ENCODE measurements around the gene TMEM161A.
"Not testable (repeated sequence)": the region's sequence is repeated elsewhere in the genome, so short reads cannot be mapped to it uniquely, and the experiment has no call there.

Gene TMEM161A

GRCh38 chr19:19122902-19123301 is 15.4 kb downstream of the TMEM161A start:
- in situ Hi-C loops (cut with HindIII; ENCODE audit: low sequenced_read_pairs): no loop called here

GRCh38 chr19:19121371-19121770 is 16.9 kb downstream of the TMEM161A start:
- in situ Hi-C loops (cut with HindIII; ENCODE audit: low sequenced_read_pairs): no loop called here

- in situ Hi-C loops (cut with HindIII; ENCODE audit: low sequenced_read_pairs): no loop called here
These were observed 17.7 kb downstream of the TMEM161A start for GRCh38 chr19:19120308-19121231.

- in situ Hi-C loops (cut with HindIII; ENCODE audit: low sequenced_read_pairs): no loop called here
These were observed 18.7 kb downstream of the TMEM161A start for GRCh38 chr19:19119325-19120237.

- in situ Hi-C loops (cut with HindIII; ENCODE audit: low sequenced_read_pairs): no loop called here
These were observed 22.3 kb downstream of the TMEM161A start for GRCh38 chr19:19115954-19116353.

GRCh38 chr19:19113040-19113626 is 25.1 kb downstream of the TMEM161A start:
- in situ Hi-C loops (cut with HindIII; ENCODE audit: low sequenced_read_pairs): no loop called here

GRCh38 chr19:19111967-19112580 is 26.2 kb downstream of the TMEM161A start:
- in situ Hi-C loops (cut with HindIII; ENCODE audit: low sequenced_read_pairs): no loop called here

GRCh38 chr19:19111136-19111835 is 27.0 kb downstream of the TMEM161A start:
- in situ Hi-C loops (cut with HindIII; ENCODE audit: low sequenced_read_pairs): no loop called here

- in situ Hi-C loops (cut with HindIII; ENCODE audit: low sequenced_read_pairs): no loop called here
These were observed 27.7 kb downstream of the TMEM161A start for GRCh38 chr19:19110410-19111135.

- in situ Hi-C loops (cut with HindIII; ENCODE audit: low sequenced_read_pairs): no loop called here
These were observed 28.7 kb downstream of the TMEM161A start for GRCh38 chr19:19109601-19110000.

GRCh38 chr19:19107654-19108053 is 30.6 kb downstream of the TMEM161A start:
- in situ Hi-C loops (cut with HindIII; ENCODE audit: low sequenced_read_pairs): no loop called here

- in situ Hi-C loops (cut with HindIII; ENCODE audit: low sequenced_read_pairs): not testable (repeated sequence)
These were observed 31.3 kb downstream of the TMEM161A start for GRCh38 chr19:19106938-19107337.

GRCh38 chr19:19106056-19106551 is 32.2 kb downstream of the TMEM161A start:
- in situ Hi-C loops (cut with HindIII; ENCODE audit: low sequenced_read_pairs): no loop called here

GRCh38 chr19:19105365-19106055 is 32.8 kb downstream of the TMEM161A start:
- in situ Hi-C loops (cut with HindIII; ENCODE audit: low sequenced_read_pairs): no loop called here

GRCh38 chr19:19103167-19103566 is 35.1 kb downstream of the TMEM161A start:
- in situ Hi-C loops (cut with HindIII; ENCODE audit: low sequenced_read_pairs): no loop called here

GRCh38 chr19:19102566-19102965 is 35.7 kb downstream of the TMEM161A start:
- in situ Hi-C loops (cut with HindIII; ENCODE audit: low sequenced_read_pairs): not testable (repeated sequence)

GRCh38 chr19:19101540-19101939 is 36.7 kb downstream of the TMEM161A start:
- in situ Hi-C loops (cut with HindIII; ENCODE audit: low sequenced_read_pairs): no loop called here

GRCh38 chr19:19098703-19099632 is 39.3 kb downstream of the TMEM161A start:
- in situ Hi-C loops (cut with HindIII; ENCODE audit: low sequenced_read_pairs): no loop called here

Measured in DLD1 (cell line).